CD4-positive, alpha-beta T cell treated with Interferon gamma for 1 hour (primary cell): ENCODE results near the gene CCDC85A.

ENCODE experiments used
- DNase-seq: peaks from one replicate; pipeline ENCODE4 v3.0.0-alpha.2; 2020

Gene CCDC85A

DNA sequence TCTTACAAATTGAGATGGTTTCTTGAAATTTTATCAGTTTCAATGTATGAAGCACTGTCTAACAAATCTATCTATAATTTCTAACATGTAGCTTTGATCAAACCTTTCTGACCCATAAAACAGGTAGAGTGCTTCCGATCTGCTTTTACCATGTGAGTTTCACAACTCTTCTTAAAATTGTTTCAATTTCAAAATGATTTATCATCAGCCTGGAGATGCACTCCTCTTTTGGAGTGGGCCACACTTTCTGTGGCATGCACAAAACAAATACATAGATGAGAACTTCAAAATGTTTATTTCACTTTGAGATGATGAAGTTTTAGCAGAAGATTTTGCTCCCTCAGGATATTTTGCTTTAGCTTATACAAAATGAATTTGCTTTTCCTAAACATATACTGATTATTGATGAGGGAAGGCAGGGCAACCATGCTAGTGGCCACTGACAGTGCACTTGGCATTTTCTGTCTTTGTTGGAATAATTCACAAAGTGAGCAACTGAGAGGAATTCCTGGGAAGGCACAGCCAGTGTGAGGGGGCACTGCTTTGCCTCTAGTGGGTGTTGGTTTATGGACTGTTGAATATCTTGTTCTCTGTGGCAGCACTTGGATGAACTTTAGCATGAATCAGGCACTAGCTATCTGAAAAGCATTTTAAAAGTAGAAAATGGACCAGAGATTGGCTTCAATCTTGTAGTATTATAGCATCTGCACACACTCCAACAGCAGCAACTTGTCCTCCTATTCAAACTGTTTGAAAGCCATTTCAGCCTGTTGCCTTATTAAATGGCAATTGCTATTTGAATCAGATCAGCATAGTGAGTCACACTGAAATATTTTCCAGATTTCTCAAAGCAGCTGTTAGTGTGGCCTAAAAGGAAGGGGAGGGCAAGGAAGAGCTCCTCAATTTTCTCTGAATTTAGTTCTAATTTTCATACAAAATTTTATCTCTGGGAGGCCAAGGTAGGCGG, 193.2 kb downstream of the CCDC85A start:
- DNase-seq: no peak

DNA sequence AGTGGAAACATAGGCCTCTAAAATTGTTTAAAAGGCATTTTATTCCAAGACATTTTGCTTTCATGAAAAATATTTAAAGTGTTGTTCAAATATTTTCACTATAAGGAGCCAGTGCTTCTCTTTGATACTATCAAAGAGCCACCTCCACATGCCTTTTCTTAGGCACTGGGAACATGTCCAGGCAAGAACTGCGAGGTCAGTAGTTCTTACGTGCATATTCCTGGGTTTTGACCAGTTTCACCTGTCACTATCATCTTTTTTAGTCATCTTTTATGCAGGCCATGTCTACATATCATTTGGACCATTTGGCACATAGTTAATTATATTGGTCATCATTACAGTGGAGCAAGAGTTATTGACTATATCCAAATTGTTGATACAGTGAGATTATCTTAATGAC, 195.3 kb downstream of the CCDC85A start:
- no peak for DNase-seq

DNA sequence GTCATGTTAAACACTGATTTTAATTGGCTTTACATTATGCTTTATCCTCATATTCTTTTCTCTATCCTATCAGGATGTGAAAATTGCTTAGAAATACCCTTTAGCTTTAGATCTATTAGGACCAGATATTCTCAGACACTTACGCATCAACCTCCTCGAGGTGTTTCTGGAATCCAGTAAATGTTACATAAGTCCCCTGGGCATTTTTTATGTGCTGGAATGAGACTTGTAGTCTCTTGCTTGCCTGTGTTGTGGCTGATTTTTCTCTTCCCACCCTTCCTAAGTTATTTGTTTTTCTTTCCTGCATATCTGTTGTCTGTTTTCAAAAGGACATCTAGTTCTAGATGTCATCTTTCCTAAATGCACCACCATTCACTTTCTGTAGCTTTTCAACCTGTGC, 197.1 kb downstream of the CCDC85A start:
- no peak for DNase-seq

DNA sequence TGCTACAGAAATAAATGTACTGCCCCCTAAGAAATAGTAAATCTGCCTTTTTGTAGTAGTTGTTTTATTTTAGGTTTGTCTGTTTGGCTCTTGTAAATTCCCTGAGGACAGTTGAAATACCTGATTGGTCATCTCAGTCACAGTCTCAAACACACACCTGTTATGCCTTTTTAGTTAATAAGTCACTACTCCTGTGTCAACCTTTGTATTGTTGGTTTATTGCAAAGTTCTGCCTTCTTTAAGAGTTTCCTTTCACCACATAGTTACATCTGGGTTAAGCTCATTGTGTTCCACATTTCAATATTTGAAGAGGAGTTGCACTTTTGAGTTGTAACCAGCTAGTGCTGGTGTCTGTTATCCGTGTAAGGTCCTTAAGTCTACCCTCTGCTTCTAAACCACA, 198.7 kb downstream of the CCDC85A start:
- no peak for DNase-seq

DNA sequence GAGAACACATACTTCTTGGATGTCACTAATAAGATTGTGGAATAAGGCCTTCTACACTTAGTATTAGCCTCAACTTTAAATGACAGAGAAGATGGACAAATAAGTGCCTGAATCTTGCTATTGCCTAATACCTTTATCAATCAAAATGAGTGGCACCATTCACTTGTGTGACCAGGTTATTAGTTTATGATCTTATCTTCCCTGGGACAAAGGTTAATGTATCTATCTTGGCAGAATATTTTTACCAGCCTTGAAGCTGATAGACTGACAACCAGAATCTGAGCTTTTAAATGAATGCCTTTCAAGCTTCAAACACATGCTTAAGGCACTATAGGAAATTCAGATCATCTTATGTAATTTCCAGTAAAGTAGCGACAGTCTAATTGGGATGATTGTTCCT, 202.9 kb downstream of the CCDC85A start:
- no peak for DNase-seq

DNA sequence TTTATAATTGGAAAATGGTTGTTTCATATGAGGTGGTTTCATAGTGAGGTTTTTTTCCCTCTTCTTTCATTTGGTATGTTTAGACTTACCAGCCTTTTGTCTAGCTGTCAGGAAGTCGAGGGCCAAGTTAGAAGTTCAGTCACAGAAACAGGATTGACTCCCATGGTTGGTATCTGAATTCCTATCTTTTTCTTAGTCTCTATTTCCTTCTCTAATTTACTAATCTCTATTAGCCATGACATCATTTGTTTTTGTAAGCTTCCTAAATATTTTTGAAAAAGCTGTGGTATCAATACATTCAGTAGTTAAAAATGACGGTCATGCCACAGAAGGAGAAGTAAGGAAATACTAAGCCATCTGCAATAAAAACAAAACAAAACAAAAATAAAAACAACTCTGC, 206.9 kb downstream of the CCDC85A start:
- no peak for DNase-seq

DNA sequence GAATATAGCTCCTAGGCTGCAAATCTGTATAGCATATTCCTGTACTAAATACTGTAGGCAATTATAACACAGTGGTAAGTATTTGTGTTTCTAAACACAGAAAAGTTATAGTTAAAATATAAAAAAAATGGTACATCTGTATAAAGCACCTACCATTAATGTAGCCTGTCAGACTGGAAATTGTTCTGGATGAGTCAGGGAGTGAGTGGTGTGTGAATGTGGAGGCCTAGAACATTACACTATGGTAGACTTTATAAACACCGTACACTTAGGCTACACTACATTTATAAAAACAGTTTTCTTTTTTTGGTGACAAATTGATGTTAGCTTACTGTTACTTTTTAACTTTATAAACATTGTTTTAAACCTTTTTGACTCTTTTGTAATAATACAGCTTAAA, 226.3 kb downstream of the CCDC85A start:
- no peak for DNase-seq

DNA sequence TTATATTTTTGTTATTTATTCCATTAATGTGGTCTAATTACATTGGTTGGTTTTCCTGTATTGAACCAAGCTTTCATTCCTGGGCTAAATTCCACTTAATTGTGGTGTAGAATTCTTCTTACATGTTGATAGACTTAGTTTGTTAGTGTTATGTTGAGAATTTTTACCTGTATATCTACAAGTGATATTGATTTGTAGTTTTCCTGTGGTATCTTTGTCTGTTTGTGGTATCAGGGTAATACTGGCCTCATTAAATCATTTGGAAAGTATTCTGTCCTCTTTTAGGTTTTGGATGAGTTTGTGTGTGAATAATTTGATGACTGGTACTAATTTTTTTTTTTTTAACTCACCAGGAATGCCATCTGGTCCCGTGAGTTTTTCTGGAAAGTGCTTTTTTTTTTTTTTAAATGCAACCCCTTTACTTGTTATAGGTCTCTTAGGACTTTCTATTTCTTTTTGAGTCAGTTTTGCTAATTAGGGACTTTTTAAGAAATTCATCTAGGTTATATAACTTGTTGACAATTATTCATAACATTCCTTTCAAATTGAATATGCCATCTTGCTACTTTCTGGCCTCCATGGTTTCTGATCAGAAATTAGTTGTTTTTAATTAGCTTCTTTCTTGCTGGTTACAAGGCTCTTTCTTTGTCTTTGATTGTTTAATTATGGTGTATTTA, 232.8 kb downstream of the CCDC85A start:
- DNase-seq: no peak
